HG03045 (cell line): ENCODE results near the gene PMP22.
"Not testable (repeated sequence)": the region's sequence is repeated elsewhere in the genome, so short reads cannot be mapped to it uniquely, and the experiment has no call there.

ENCODE experiments used
- ATAC-seq: cut with Tn5 transposase; IDR thresholded peaks from one replicate; pipeline ENCODE4 v1.9.1; 2021; ENCODE audit warnings: mild to moderate bottlenecking, moderate library complexity; ENCODE audit not compliant: unreplicated experiment

PMP22 gene

DNA sequence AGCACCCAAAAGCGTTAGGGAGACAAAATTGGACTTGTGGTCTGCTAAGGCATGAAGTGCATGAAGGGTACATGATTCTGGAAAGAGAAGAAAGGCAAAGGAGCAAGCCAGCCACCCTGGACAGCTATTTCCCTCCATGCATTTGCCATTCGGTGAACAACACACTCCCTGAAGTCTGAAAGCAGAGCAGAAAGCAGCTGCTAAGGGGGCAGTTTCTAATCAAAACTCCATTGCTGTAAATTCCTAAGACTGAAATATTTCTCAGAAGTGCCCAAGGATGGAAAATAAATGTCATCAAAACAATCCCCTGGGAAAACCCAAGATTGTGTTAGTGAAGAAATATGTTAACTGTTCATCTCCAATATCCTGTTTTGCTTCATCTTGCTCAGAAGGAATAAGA, 44.3 kb downstream of the PMP22 start:
- ATAC-seq: no peak

DNA sequence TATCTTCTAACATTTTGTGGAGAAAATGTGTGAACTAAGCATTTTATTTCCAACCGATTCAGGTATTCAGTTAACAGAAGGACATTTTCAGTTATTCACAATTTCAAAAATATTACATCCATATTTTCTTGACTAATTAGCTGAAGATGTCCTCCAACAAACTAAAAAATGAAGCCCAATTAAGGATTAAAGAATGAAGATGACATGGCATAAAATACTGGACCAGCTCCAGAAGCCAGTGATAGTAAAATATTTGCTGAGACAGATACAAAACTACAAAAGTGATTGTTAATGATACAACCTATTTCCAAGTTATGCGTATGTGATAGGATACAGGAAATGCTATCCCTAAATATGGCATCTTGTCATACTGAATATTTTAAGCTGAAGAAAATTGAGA, 48.6 kb downstream of the PMP22 start:
- ATAC-seq: no peak

DNA sequence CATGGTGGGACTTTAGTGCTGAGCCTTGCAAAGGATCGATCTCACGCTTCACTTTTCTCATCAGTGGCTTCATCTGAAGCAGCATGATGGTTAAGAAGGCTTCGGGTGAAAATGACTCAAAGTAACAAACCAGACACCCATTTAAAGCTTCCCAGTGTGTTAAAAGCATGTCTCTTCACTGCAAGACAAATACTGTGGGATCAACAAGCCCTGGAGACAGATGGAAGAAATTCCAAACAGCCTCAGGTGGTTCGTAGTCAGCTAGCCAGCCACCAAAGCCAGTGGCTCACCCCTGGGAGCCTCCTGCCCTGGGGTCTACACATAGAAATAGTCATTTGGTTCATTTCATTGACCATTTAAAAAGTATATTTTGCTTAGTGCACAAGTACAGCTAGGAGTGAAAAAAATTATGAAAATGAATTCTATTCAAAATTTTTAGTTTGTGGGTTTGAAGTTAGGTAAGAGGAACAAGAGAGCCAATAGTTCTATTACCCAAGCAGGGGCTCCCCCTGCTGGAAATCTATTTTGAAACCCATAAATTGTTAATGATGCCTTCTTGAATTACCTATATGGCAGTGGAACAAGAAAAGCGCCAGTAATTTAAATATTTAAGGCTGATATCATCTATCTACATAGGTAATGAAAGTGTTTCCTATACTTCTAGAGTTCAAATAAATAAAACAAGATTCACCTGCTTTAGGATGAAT, 51.6 kb downstream of the PMP22 start:
- no peak for ATAC-seq

DNA sequence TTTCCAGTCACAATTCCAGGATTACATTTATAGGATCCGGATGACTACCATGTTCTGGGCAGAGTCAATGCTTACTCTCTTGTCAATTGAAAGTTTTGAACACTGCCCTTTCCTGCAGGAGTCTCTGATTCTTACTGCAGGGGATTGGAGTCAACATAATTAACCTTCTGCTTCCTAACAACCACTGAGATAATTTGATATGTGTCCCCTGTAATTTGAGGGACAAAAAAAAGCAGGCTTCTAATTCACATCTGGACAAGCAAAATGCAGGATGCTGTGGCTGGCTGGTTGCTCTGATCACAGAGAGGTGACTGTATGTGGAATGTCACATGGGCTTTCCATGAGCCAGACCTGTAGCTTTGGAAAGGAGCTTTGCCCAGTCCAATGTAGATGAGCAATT, 54.9 kb downstream of the PMP22 start:
- ATAC-seq: no peak

DNA sequence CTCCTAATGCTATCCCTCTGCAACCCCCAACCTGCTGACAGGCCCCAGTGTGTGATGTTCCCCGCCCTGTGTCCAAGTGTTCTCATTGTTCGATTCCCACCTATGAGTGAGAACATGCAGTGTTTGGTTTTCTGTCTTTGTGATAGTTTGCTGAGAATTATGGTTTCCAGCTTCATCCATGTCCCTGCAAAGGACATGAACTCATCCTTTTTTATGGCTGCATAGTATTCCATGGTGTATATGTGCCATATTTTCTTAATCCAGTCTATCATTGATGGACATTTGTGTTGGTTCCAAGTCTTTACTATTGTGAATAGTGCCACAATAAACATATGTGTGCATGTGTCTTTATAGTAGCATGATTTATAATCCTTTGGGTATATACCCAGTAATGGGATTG, 62.1 kb downstream of the PMP22 start:
- not testable (repeated sequence) for ATAC-seq

DNA sequence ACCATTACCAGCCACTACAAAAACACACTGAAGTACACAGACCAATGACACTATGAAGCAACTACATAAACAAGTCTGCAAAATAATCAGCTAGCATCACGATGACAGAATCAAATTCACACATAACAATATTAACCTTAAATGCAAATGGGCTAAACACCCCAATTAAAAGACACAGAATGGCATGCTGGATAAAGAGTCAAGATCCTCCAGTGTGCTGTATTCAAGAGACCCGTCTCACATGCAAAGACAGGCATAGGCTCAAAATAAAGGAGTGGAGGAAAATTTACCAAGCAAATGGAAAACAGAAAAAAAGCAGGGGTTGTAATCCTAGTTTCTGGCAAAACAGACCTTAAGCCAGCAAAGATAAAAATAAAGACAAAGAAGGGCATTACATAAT, 64.6 kb downstream of the PMP22 start:
- ATAC-seq: not testable (repeated sequence)

DNA sequence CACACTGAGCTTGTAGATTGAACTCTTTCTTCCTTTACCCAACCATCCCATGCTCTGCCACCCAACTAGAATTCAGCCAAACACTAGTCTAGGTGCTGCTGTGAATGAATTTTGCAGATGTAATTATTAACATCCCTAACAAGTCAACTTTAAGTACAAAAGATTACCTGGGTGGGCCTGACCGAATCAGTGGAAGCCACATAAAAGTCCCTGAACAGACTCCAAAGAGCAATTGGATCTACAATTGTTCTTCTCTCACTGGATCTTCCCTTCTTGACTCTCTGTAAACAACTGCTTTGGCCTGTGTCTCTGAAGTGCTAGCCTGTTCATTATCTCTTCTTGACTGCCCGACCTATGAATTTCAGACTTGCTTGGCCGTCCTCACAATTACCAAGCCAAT, 67.9 kb downstream of the PMP22 start:
- ATAC-seq: no peak

DNA sequence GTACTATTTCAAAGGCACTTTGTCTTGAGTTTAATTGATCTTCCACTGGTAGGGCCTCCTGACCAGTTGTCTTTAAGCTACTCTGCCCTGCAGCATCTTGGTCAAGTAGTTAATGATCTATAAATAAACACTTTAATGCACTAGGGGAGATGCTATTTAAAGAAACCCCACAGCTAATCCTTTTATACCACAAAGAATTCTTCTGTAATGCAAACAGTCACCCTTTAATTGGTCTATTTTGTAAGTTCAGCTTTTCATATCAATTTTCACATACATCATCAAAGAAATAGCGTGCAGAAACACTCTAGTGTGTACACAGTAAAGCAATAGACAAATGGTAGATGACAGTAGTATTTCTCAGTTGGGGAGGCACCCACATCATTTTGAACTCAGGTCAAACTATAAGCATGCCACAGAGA, 70.3 kb downstream of the PMP22 start:
- no peak for ATAC-seq

DNA sequence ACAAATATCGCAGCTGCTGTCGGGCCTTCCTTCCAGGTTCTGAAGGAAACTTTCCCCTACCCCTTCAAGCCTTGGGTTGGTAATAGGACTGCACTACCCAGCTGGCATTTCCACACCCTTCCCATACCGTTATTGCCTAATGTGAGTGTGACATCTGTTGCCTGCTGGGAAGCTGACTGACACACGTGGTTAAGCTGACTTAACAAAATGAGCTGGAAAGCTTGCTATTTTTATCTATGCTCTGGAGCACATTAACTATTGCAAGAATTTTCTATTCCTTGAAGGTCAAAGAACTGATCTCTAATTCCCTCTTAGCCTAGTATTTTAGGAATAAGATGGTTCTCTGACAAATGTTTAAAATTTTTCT, 79.5 kb downstream of the PMP22 start:
- no peak for ATAC-seq

DNA sequence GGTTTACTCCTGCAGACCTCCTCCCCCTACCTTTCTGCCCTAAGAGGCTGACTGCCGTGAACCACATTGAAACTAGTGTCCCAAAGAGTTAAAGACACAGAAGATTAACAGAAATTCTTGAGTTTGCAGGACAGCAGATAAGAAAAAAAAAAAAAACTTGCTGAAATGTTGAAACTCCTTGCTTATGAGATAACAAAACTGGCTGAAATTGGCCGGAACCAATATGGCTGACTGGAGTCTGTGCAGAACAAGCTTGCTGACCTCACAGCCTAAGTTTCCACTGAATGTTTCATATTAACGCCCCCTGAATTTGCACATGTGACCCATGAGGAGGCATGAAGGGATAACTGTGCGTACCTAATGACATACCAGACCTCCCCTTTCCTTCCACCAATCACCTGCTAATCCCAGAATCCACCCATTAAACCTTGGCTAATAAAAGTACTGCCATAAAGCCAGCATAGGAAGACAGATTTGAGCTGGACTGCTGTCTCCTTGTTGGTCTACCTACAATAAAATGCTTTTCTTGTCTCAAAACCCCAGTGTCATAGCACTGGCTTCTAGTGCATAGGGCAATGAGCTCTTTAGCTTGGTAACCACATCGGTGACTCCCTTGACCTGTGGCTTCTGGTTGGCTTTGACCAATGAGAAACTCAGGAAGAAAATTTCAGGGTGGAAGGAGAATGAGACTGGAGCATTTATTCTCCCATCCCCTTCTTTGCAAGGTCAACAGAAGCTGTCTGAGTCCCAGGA, 80.1 kb downstream of the PMP22 start:
- no peak for ATAC-seq

DNA sequence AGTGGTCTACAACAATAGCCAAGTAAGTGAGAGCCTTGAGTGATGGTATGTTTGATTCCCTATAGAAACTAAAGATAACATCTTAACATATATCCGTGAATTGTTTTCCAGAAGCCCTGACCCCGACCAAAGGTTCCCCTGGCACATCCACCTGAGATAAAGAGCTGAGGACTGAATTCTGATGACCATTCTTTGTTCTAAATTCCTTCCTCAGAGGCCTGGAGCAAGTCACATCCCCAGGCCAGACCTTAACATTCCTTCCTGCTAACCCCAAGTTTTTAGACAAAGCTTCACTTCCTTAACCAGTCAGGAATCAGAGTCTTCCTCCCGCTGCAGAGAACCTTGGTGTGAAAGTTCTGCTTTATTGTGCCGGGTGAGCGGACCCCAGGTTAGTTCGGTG, 83.3 kb downstream of the PMP22 start:
- no peak for ATAC-seq

DNA sequence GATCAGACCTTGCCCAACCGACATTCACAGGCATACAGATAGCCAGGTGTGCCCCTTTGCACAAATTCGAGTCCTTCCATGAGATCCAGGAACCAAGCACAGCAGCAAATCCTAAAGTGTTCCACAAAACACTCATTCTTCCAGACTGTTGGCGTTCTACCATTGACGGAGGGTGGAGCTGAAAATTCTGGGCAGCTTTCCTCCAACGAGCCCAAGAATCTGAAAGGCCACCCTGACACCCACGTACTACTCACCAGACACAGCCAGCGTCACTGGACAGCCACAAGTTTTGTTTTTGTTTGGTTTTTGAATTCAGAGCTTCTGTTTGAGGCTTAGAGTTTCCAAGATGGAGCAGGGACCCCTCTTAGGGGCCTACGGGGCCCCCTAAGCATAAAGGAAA, 83.8 kb downstream of the PMP22 start:
- ATAC-seq: no peak

DNA sequence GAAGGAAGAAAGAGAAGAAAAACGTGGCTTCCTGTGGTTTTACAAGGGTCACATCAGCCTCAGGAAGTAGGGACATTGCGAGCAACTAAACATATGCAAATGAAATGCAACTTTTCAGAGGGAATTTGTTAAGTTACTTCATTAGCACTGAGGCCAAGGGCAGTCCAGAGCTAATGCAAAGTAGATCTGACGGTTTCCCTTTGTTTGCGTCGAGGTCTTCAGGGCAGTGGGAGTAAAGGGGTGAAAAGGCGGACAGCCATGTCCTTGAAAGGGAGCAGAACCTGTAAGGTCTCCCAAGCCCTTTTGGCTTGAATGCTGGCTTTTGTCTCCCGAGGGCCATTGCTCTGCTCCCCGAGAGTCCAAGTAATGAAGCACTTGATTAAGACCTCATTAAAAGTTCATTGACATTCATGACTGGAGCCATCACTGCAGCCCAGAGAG, 85.0 kb downstream of the PMP22 start:
- no peak for ATAC-seq
